Suprapubic skin (tissue), 4 donors: Measurements from ENCODE around the gene RANGRF. TPM values are rescaled to one million over a fixed set of nuclear protein-coding genes. Genes with fewer than 3 reads are reported as not detected.

Experiments
- DNase-seq, 2 donors: peaks; one replicate each; pipeline ENCODE4 v3.0.0-alpha.2; 2019; ENCODE audit warnings: low spot score in 2 of 2
- H3K27ac ChIP-seq: fragments of 200-600 bp; sonication (generic); one replicate; pipeline ENCODE4 v1.5.1; 2019
- H3K27me3 ChIP-seq: fragments of 200-600 bp; sonication (generic); one replicate; pipeline ENCODE4 v1.5.1; 2019
- H3K36me3 ChIP-seq: fragments of 200-600 bp; sonication (generic); one replicate; pipeline ENCODE4 v1.5.1; 2019
- H3K4me1 ChIP-seq: fragments of 200-600 bp; sonication (generic); one replicate; pipeline ENCODE4 v1.5.1; 2019
- H3K4me3 ChIP-seq: fragments of 200-600 bp; sonication (generic); one replicate; pipeline ENCODE4 v1.5.1; 2019; ENCODE audit warnings: mild to moderate bottlenecking
- H3K9me3 ChIP-seq: fragments of 200-600 bp; sonication (generic); one replicate; pipeline ENCODE4 v1.5.1; 2019
- EP300 ChIP-seq: sonication (generic); formaldehyde crosslinking; IDR thresholded peaks from one replicate; pipeline ENCODE4 v1.6.1; 2017; ENCODE audit warnings: antibody characterized with exemption
- POLR2A ChIP-seq, 2 donors: fragments of 450-650 bp; IDR thresholded peaks; one replicate each; pipeline ENCODE4 v1.6.1; 2017; ENCODE audit warnings: antibody characterized with exemption in 2 of 2, mild to moderate bottlenecking in 2 of 2, moderate library complexity in 2 of 2
- POLR2AphosphoS5 ChIP-seq, 3 donors: sonication (generic); formaldehyde crosslinking; IDR thresholded peaks; one replicate each; pipeline ENCODE4 v1.6.1; 2017; ENCODE audit warnings: antibody characterized with exemption in 3 of 3
- WGBS: methylation state at CpG from one replicate; pipeline ENCODE4 v1.1.5; 2018; 5-methylcytosine and 5-hydroxymethylcytosine counted together
- total RNA-seq, 4 donors: library from RNA; depleted of rRNA; stranded (reverse); fragments of >200 nt; gene quantifications; one replicate each; pipeline ENCODE4 v1.1.0, GENCODE V29; 2016
- TF ChIP-seq, protein P1 (sequence below), 2 donors: fragments of 200-600 bp in 1 of 2; fragments of 450-650 bp in 1 of 2; sonication (generic) in 1 of 2; IDR thresholded peaks; one replicate each; pipeline ENCODE4 v1.5.1; 2016 to 2019; ENCODE audit warnings: antibody characterized with exemption in 2 of 2, mild to moderate bottlenecking in 1 of 2, moderate library complexity in 1 of 2

Gene RANGRF
- total RNA-seq, 4 donors from 2014 or later = 12.6 to 16.3 (median 13.7) TPM

DNA sequence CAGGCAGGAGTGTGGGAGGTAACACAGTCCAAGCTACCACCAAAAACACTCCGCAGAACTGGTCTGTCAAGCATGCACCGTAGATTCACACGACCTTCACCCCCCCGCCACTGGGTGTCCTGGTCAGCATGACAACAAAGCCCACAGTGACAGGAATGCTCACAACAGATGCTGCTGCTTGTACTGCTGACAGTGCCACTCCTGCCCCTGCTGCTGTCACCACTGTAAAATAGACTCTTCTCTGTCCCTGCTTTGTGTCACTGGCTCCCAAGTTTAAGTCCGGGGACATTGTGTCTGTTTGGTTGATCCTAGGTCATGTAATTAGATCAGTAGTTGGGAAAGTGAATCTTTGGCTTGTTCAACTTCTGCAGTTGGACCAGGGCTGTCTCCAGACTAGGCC is 44.2 kb downstream of the RANGRF start:
- Histone ChIP-seq H3K9me3 (no peaks in the 10 kb centered on the region), H3K4me1 (no peaks in the 10 kb centered on the region), H3K27ac (no peak overlapping the region), H3K27me3 (no peaks in the 10 kb centered on the region), H3K4me3 (no peak overlapping the region), H3K36me3 (no peaks in the 10 kb centered on the region)
- no peak for DNase-seq
- 68% methylated on average over 5 of the region's 5 CpGs for WGBS
- TF ChIP-seq POLR2A (IDR thresholded peaks at IDR 0.05) (no peak), EP300 (no peak), POLR2AphosphoS5 (IDR thresholded peaks at IDR 0.05) (no peak)
- TF ChIP-seq, protein P1, sequence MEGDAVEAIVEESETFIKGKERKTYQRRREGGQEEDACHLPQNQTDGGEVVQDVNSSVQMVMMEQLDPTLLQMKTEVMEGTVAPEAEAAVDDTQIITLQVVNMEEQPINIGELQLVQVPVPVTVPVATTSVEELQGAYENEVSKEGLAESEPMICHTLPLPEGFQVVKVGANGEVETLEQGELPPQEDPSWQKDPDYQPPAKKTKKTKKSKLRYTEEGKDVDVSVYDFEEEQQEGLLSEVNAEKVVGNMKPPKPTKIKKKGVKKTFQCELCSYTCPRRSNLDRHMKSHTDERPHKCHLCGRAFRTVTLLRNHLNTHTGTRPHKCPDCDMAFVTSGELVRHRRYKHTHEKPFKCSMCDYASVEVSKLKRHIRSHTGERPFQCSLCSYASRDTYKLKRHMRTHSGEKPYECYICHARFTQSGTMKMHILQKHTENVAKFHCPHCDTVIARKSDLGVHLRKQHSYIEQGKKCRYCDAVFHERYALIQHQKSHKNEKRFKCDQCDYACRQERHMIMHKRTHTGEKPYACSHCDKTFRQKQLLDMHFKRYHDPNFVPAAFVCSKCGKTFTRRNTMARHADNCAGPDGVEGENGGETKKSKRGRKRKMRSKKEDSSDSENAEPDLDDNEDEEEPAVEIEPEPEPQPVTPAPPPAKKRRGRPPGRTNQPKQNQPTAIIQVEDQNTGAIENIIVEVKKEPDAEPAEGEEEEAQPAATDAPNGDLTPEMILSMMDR (IDR thresholded peaks at IDR 0.05) = no peak

DNA sequence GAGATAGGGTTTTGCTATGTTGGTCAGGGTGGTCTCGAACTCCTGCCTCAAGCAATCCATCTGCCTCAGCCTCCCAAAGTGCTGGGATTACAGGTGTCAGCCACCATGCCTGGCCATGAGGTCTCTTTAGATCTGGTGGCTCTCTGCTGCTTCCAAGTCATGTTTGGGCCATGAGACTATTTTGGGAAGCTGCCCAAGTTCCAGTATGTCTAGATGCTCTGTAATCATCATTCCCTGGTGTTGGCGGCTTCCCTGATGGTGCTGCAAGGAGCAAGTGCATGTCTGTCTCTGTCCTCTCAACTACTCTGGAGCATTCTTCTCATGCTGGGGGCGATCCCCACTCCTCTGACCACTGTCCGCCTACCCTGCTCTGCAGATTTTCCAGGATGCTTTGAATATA is 44.8 kb downstream of the RANGRF start:
- Histone ChIP-seq H3K4me1 (peaks cover 3% of the 10 kb centered on the region), H3K9me3 (no peaks in the 10 kb centered on the region), H3K36me3 (no peaks in the 10 kb centered on the region), H3K27me3 (no peaks in the 10 kb centered on the region), H3K4me3 (no peak overlapping the region), H3K27ac (no peak overlapping the region)
- TF ChIP-seq POLR2A (IDR thresholded peaks at IDR 0.05) (no peak), POLR2AphosphoS5 (IDR thresholded peaks at IDR 0.05) (no peak), EP300 (no peak)
- TF ChIP-seq, protein P1 (IDR thresholded peaks at IDR 0.05) = no peak
- WGBS = 94% methylated on average over 4 of the region's 4 CpGs
- DNase-seq = no peak

GRCh38 chr17:8337802-8338752 is 49.6 kb downstream of the RANGRF start:
- H3K9me3 ChIP-seq = no peaks in the 10 kb centered on the region
- H3K27me3 ChIP-seq = no peaks in the 10 kb centered on the region
- DNase-seq = no peak
- H3K4me3 ChIP-seq = no peak overlapping the region
- TF ChIP-seq EP300 (no peak), POLR2A (IDR thresholded peaks at IDR 0.05) (no peak), POLR2AphosphoS5 (IDR thresholded peaks at IDR 0.05) (no peak)
- TF ChIP-seq, protein P1 (IDR thresholded peaks at IDR 0.05) = no peak
- 45% methylated on average over 11 of the region's 11 CpGs for WGBS
- H3K36me3 ChIP-seq = no peaks in the 10 kb centered on the region
- peaks cover 6% of the 10 kb centered on the region for H3K4me1 ChIP-seq
- no peak overlapping the region for H3K27ac ChIP-seq

- Histone ChIP-seq H3K4me3 (no peak overlapping the region), H3K27ac (no peak overlapping the region), H3K36me3 (no peaks in the 10 kb centered on the region), H3K27me3 (no peaks in the 10 kb centered on the region), H3K4me1 (peaks cover 6% of the 10 kb centered on the region), H3K9me3 (no peaks in the 10 kb centered on the region)
- DNase-seq = no peak
- WGBS = 87% methylated on average over 5 of the region's 5 CpGs
- no peak for TF ChIP-seq POLR2AphosphoS5 (IDR thresholded peaks at IDR 0.05)
- TF ChIP-seq EP300 = no peak
- TF ChIP-seq, protein P1 (IDR thresholded peaks at IDR 0.05) = no peak
- no peak for TF ChIP-seq POLR2A (IDR thresholded peaks at IDR 0.05)
Observed at GRCh38 chr17:8338753-8339140, 50.3 kb downstream of the RANGRF start.

DNA sequence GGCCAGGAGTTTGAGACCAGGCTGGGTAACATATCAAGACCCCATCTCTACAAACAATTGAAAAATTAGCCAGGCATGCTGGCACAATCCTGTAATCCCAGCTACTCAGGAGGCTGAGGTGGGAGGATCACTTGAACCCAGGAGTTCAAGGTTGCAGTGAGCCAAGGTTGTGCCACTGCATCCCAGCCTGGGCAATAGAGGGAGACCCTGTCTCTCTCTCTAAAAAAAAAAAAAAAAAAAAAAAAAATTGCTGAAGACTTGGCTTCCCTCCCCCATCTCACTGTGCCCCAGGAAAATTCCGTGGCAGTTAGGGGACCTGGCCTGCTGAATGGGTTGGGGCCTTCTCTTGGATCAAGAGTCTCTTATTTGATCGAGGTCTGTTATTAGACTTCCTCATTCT is 51.1 kb downstream of the RANGRF start, which contains the start of gene ODF4:
Gene ODF4, plus strand, starts transcription at position 301 of the 400 bp plus-strand sequence. CDS start 212 bp downstream, outside the sequence.
- WGBS = 84% methylated on average over 2 of the region's 2 CpGs
- Histone ChIP-seq H3K4me3 (no peak within 1 kb of the TSS), H3K36me3 (no peaks in the 10 kb centered on the region), H3K9me3 (no peaks in the 10 kb centered on the region), H3K4me1 (peaks cover 6% of the 10 kb centered on the region), H3K27me3 (no peaks in the 10 kb centered on the region), H3K27ac (no peak within 1 kb of the TSS)
- TF ChIP-seq EP300 (no peak), POLR2A (IDR thresholded peaks at IDR 0.05) (no peak), POLR2AphosphoS5 (IDR thresholded peaks at IDR 0.05) (no peak)
- TF ChIP-seq, protein P1 (IDR thresholded peaks at IDR 0.05) = no peak
- DNase-seq = no peak
